Stomach smooth muscle (tissue), 2 donors: Measurements from ENCODE around the gene ADGRF3.
"Not testable (repeated sequence)": the region's sequence is repeated elsewhere in the genome, so short reads cannot be mapped to it uniquely, and the experiment has no call there.

Source experiments
- H3K27ac ChIP-seq: one replicate; pipeline ENCODE4 v1.7.0; 2013; ENCODE audit warnings: mild to moderate bottlenecking, low read length, inconsistent platforms
- H3K27me3 ChIP-seq, 2 donors: one replicate each; pipeline ENCODE4 v1.7.0; 2013; ENCODE audit warnings: low read length in 2 of 2; ENCODE audit not compliant: insufficient read depth in 2 of 2, control insufficient read depth in 1 of 2
- H3K36me3 ChIP-seq, 2 donors: one replicate each; pipeline ENCODE4 v1.7.0; 2013; ENCODE audit warnings: low read length in 2 of 2; ENCODE audit not compliant: control insufficient read depth in 2 of 2, insufficient read depth in 2 of 2
- H3K4me1 ChIP-seq: one replicate; pipeline ENCODE4 v1.7.0; 2013; ENCODE audit warnings: low read length; ENCODE audit not compliant: control insufficient read depth, insufficient read depth
- H3K4me3 ChIP-seq, 2 donors: one replicate each; pipeline ENCODE4 v1.7.0; 2013; ENCODE audit warnings: low read length in 2 of 2
- H3K9ac ChIP-seq, 2 donors: one replicate each; pipeline ENCODE4 v1.7.0; 2013; ENCODE audit warnings: low read length in 2 of 2, mild to moderate bottlenecking in 1 of 2
- H3K9me3 ChIP-seq, 2 donors: one replicate each; pipeline ENCODE4 v1.7.0; 2013; ENCODE audit warnings: low read length in 2 of 2; ENCODE audit not compliant: control insufficient read depth in 2 of 2
- donor health status: healthy.
- donor health status: Pancreatic carcinoma.

The ADGRF3 gene

GRCh38 chr2:26333293-26333692 is 13.3 kb downstream of the ADGRF3 start:
- no peak overlapping the region for H3K9ac ChIP-seq
- H3K36me3 ChIP-seq: no peaks in the 10 kb centered on the region
- H3K4me1 ChIP-seq: peaks cover 2% of the 10 kb centered on the region
- no peak overlapping the region for H3K4me3 ChIP-seq
- H3K27me3 ChIP-seq: no peaks in the 10 kb centered on the region
- no peak overlapping the region for H3K27ac ChIP-seq
- no peaks in the 10 kb centered on the region for H3K9me3 ChIP-seq

GRCh38 chr2:26331321-26331720 is 15.3 kb downstream of the ADGRF3 start:
- H3K9me3 ChIP-seq, H3K4me3 ChIP-seq, H3K36me3 ChIP-seq, H3K4me1 ChIP-seq, H3K9ac ChIP-seq, H3K27me3 ChIP-seq, H3K27ac ChIP-seq: not testable (repeated sequence)

- no peaks in the 10 kb centered on the region for H3K27me3 ChIP-seq
- no peaks in the 10 kb centered on the region for H3K36me3 ChIP-seq
Measured at GRCh38 chr2:26330604-26331003, 16.0 kb downstream of the ADGRF3 start.

GRCh38 chr2:26330114-26330549 is 16.5 kb downstream of the ADGRF3 start:
- Histone ChIP-seq H3K36me3 (no peaks in the 10 kb centered on the region), H3K9me3 (no peaks in the 10 kb centered on the region), H3K4me1 (peaks cover 2% of the 10 kb centered on the region), H3K27ac (no peak overlapping the region), H3K27me3 (no peaks in the 10 kb centered on the region), H3K9ac (no peak overlapping the region), H3K4me3 (no peak overlapping the region)

More at GRCh38 chr2:26330604-26331003, 16.0 kb downstream of the ADGRF3 start:
- Histone ChIP-seq H3K9me3 (no peaks in the 10 kb centered on the region), H3K27ac (no peak overlapping the region), H3K9ac (no peak overlapping the region), H3K4me1 (peaks cover 2% of the 10 kb centered on the region), H3K4me3 (no peak overlapping the region)

GRCh38 chr2:26329083-26329482 is 17.5 kb downstream of the ADGRF3 start:
- not testable (repeated sequence) for H3K4me3 ChIP-seq, H3K9ac ChIP-seq, H3K4me1 ChIP-seq, H3K27ac ChIP-seq, H3K9me3 ChIP-seq, H3K27me3 ChIP-seq, H3K36me3 ChIP-seq

- Histone ChIP-seq H3K27ac (no peak overlapping the region), H3K36me3 (no peaks in the 10 kb centered on the region), H3K9me3 (no peaks in the 10 kb centered on the region), H3K9ac (no peak overlapping the region), H3K4me1 (peaks cover 2% of the 10 kb centered on the region), H3K27me3 (no peaks in the 10 kb centered on the region), H3K4me3 (no peak overlapping the region)
Measured at GRCh38 chr2:26327291-26328272, 19.0 kb downstream of the ADGRF3 start.

GRCh38 chr2:26326514-26326913 is 20.1 kb downstream of the ADGRF3 start:
- H3K4me1 ChIP-seq: peaks cover 2% of the 10 kb centered on the region
- no peak overlapping the region for H3K27ac ChIP-seq
- H3K27me3 ChIP-seq: no peaks in the 10 kb centered on the region
- H3K36me3 ChIP-seq: no peaks in the 10 kb centered on the region
- H3K9ac ChIP-seq: no peak overlapping the region
- no peak overlapping the region for H3K4me3 ChIP-seq
- no peaks in the 10 kb centered on the region for H3K9me3 ChIP-seq

- H3K27ac ChIP-seq: no peak overlapping the region
- H3K9me3 ChIP-seq: no peaks in the 10 kb centered on the region
- H3K9ac ChIP-seq: no peak overlapping the region
- no peak overlapping the region for H3K4me3 ChIP-seq
- no peaks in the 10 kb centered on the region for H3K27me3 ChIP-seq
- H3K4me1 ChIP-seq: peaks cover 2% of the 10 kb centered on the region
- no peaks in the 10 kb centered on the region for H3K36me3 ChIP-seq
Measured at GRCh38 chr2:26325851-26326250, 20.7 kb downstream of the ADGRF3 start.

GRCh38 chr2:26324903-26325302 is 21.7 kb downstream of the ADGRF3 start:
- Histone ChIP-seq H3K36me3 (no peaks in the 10 kb centered on the region), H3K27me3 (no peaks in the 10 kb centered on the region), H3K9ac (no peak overlapping the region), H3K9me3 (no peaks in the 10 kb centered on the region), H3K27ac (no peak overlapping the region), H3K4me1 (peaks cover 1% of the 10 kb centered on the region), H3K4me3 (no peak overlapping the region)

- not testable (repeated sequence) for H3K4me3 ChIP-seq, H3K9me3 ChIP-seq, H3K27ac ChIP-seq, H3K36me3 ChIP-seq, H3K4me1 ChIP-seq, H3K27me3 ChIP-seq, H3K9ac ChIP-seq
Measured at GRCh38 chr2:26324479-26324878, 22.1 kb downstream of the ADGRF3 start.

GRCh38 chr2:26318950-26319349 is 27.6 kb downstream of the ADGRF3 start:
- Histone ChIP-seq H3K36me3 (no peaks in the 10 kb centered on the region), H3K4me1 (no peaks in the 10 kb centered on the region), H3K27me3 (peaks cover 2 to 7% of the 10 kb centered on the region in 2 donors), H3K9ac (no peak overlapping the region), H3K27ac (no peak overlapping the region), H3K9me3 (no peaks in the 10 kb centered on the region), H3K4me3 (no peak overlapping the region)
